Tongue (tissue), 2 donors: Measurements from ENCODE around the gene SGCA. TPM values are rescaled to one million over a fixed set of nuclear protein-coding genes. Genes with fewer than 3 reads are reported as not detected.

Experiments used
- DNase-seq: peaks from one replicate; pipeline ENCODE4 v3.0.0-alpha.2; 2015
- total RNA-seq: library from RNA; depleted of rRNA; stranded (reverse); fragments of >200 nt; gene quantifications from one replicate; pipeline ENCODE4 v1.2.3, GENCODE V29; 2014

SGCA gene
- total RNA-seq, 1 donor from 2014 or later: 148 TPM

DNA sequence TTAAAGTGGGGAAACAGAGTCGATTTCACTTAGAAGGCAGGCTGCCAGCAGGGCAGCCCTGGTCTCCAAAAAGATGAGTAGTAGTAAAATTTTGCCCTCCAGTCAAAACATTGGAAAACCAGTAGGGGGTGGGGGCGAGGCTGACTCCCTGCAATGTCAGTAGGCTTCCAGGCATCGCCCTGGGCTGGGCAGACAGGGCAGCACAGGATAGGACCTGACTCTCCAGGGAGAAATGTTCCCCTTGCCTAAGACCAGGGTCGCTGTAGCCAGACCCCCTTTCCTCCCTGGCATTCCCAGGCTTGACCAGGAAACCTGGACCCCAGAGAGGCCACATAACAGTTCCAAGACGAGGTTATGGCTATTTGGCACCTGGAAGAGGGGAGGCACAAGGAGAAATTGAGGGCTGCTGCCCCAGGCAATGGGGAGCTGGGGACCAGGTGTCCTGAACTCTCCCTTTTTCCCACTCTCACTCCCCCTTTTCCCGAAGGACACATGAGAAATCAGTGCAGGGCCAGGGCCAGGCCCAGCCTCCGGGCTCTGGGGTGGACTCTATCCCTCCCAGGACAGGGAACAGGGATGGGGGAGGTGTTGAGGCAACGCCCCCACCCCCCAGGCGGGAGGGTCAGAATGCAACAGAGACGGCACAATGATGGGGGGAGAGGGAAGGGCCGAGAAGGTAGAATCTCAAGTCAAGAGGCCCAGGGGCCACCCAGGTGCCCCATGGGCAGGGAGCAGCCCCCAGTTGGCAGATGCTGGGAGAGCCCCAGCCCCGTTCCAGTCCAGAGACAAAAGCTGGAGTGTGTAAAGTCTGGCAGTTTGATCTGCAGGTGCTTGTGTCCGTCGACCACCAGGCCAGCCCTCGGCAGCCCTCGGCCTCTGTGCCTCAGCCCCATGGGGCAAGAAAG, 31.3 kb upstream of the SGCA start:
- DNase-seq: no peak

- DNase-seq: no peak
These were observed 30.3 kb upstream of the SGCA start for GRCh38 chr17:50135316-50136095.

DNA sequence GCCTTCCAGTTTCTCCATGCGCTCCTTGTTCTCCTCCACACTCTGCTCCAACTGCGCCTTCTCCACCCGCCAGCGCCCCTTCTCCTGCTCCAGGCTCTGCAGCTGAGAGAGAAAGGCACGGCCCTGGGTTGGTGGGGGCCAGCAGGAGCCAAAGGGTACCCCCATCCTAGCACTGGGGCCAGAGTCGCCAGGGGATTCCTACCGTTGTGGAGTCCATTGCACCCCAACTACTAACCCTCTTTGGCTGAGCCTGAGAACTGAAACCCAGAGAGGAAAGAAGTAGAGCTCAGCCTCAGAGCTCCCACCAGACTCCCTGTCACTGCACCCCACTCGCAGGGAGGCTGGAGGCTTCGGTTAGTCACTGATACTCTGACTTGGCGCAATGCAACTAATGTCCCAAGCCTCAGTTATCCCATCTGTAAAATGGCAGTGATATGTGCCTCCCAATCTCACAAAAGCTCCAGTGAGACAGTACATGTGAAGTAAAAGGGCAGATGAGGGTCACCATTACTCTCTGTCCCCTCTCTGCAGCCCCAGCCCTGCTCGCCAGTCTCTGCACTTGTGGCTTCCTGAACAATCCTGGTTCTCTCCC, 29.6 kb upstream of the SGCA start:
- DNase-seq: no peak

- no peak for DNase-seq
These were observed 28.8 kb upstream of the SGCA start for GRCh38 chr17:50137042-50137441.

DNA sequence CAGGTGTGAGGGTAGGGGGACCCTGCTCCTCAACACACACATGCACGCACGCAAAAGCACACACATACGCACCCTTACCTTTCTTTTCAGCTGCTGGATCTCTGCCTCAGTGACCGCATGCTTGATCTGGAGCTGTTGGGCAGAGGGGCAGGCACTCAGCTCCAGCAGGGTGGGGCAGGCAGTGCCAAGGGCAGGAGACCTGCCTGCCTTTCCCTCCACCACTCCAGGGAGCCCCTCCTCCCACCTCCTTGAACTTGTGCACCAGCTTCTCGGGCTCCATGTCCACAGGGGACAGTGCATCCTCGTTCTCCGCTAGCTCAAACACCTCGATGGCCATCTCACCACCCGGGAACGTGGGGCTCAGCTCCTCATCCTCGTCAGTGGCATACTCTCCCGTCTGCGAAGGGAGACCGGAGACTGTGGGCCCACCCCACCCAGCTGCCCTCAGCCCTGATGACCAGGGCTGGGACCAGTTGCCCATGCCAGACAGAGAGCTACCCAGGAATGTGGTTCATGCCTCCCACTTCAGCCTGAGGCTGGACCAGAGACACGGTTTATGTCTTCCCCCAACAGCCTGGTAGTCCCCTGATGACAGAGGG, 26.5 kb upstream of the SGCA start:
- DNase-seq: no peak

- DNase-seq: peak; percentile 80
These were observed 25.6 kb upstream of the SGCA start for GRCh38 chr17:50139950-50140885.

GRCh38 chr17:50141026-50141744, 24.6 kb upstream of the SGCA start:
- DNase-seq: no peak

DNA sequence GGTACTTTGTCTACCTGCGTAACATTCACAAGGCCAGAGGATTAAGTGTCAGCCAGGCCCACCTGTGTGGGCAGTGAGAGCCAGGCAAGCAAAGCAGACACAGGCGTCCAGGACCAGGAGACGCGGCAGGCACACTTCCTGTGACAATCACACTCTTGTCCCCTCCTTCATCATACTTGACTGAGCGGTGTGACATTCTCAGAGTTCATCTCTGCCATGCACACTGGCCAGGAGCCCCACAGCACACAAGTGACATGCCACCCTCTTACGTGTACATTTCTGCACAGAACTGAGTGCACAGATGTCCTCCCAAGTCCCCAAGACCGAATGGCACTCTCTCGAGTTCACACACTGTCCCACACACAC, 24.1 kb upstream of the SGCA start:
- no peak for DNase-seq

- DNase-seq: no peak
These were observed 22.2 kb upstream of the SGCA start for GRCh38 chr17:50143461-50144176.

GRCh38 chr17:50144355-50144754, 21.4 kb upstream of the SGCA start:
- no peak for DNase-seq

DNA sequence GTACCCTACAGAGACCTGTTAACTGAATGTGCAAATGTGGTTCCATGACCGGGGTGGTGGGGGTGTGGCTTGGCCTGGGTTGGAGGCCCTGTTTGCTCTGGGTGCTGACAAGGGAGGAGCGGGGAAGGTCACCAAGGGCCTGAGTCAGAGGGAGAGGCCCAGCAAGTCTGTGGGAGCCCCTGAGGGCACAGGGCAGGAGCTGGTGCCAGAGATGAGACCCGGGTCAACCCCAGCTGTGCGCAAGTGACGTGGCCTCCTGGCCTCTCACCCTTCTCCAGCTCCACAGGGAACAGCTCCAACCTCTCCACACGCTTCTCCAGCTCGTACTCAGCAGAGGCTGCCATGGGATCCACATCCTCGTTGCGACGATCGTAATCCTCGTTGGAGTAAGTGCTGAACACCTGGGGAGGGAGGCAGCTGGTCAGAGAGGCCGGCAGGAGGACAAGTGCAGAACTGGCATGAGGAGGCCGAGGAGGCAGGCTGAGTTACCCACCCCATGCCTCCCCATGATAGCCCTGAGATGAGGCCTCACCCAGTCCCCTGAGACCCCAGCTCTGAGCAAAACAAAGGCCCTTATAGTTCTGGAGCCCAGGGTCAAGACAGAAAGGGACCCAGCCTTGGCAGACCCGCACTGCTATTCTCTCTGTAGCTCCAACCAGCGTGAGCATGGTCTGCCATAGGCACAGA, 20.8 kb upstream of the SGCA start:
- DNase-seq: no peak

DNA sequence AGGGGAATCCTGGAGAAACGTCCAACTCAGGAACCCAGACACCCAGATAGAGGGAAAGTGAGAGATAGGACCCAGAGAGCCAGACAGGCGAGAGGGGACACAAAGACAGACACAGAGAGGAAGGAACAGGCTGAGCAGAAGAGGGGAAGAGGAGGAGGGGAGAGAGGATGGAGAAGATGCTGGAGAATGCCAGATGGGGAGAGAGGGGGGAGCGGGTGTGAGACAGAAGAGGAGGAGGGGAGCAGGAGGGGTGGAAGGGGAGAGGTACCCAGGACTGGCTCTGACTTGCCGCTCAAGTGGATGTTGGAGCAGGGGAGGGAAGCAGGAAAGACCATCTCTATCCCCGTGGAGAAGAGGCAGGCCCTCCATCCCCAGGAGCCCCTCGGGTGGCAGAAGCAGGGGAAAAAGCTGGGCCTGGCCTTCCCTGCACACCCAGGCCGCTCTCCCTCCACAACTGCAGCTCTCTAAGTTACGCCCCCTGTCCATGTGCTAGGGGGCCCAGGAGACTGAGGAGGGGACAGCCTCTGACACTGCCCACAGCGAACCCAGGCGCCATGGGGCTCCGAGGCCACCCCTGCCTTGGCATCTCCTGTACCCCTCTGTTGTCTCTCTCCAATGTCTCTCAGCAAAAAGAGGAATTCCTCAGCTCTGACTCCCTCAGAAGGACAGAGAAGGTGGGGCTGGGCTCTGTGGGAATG, 20.1 kb upstream of the SGCA start:
- DNase-seq: no peak

- DNase-seq: no peak
These were observed 19.4 kb upstream of the SGCA start for GRCh38 chr17:50146230-50146926.

DNA sequence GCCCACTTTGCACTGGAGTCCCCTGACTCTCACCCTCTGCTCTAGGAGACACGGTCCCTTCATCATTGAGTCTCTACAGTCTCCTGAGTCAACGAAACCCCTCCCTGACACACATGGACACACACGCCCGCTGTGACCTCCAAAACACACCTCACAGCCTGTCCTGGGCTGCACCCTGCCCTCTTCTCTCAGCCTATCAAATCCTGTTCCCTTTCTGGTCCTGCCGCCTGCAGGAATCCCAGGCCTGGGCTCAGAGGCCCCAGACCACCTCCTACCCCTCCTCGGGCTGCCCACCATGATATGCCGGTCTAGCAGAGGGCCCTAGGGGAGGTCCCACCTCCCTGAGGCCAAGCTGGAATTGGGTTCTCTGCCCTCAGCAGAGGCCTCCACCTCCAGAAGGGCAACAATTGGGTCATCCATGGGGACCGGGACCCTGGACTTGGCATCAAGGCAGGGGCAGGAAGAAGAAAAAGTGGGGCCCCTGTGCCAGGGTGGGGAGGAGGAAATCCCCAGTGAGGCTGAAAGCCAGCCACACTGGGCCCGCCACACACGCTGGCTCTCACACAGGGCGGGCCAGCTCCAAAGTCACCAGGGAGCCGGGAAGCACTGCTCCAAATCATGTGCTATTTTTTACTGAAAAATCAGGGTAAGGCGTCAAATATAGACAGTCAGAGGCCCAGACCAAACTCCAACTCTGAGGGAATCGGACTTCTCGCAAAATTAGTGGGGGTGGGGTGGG, 18.7 kb upstream of the SGCA start:
- no peak for DNase-seq

GRCh38 chr17:50147841-50148225, 18.0 kb upstream of the SGCA start:
- DNase-seq: no peak

- peak; percentile 77 for DNase-seq
These were observed 17.3 kb upstream of the SGCA start for GRCh38 chr17:50148226-50149090.

- DNase-seq: no peak
These were observed 16.8 kb upstream of the SGCA start for GRCh38 chr17:50149091-50149416.
